Kidney (tissue), 14 donors: ENCODE data around the gene TM4SF18. TPM values are rescaled to one million over a fixed set of nuclear protein-coding genes. Genes with fewer than 3 reads are reported as not detected.

Experiments
- DNase-seq, 5 donors: peaks; one replicate each; pipeline ENCODE4 v3.0.0-alpha.2; 2013 to 2020
- FAIRE-seq: peaks from 2 replicates; lab custom pipeline; 2012; peaks lifted over from hg19 to GRCh38; lab: Jason Lieb, UNC
- H3K27ac ChIP-seq, 2 donors: one replicate each; pipeline ENCODE4 v1.7.0; 2013; ENCODE audit warnings: low read depth in 2 of 2, low read length in 2 of 2, inconsistent platforms in 1 of 2
- H3K27me3 ChIP-seq: one replicate; pipeline ENCODE4 v1.7.1; 2013; ENCODE audit warnings: low read length, inconsistent platforms; ENCODE audit not compliant: control insufficient read depth, insufficient read depth
- H3K36me3 ChIP-seq, 3 donors: one replicate each; pipeline versions ENCODE4 v1.7.0 to v1.7.1; 2013; ENCODE audit warnings: low read length in 3 of 3, control low read depth in 1 of 3, inconsistent platforms in 1 of 3; ENCODE audit not compliant: insufficient read depth in 3 of 3, control insufficient read depth in 2 of 3
- H3K4me1 ChIP-seq, 3 donors: one replicate each; pipeline versions ENCODE4 v1.7.0 to v1.7.1; 2013; ENCODE audit warnings: low read length in 3 of 3, inconsistent platforms in 1 of 3, low read depth in 1 of 3; ENCODE audit not compliant: control insufficient read depth in 2 of 3, insufficient read depth in 2 of 3
- H3K4me3 ChIP-seq, 3 donors: one replicate each; pipeline versions ENCODE4 v1.7.0 to v1.8.1; 2013; ENCODE audit warnings: low read length in 3 of 3, control low read depth in 1 of 3, inconsistent platforms in 1 of 3
- H3K9ac ChIP-seq, 3 donors: one replicate each; pipeline versions ENCODE4 v1.7.0 to v1.7.1; 2013; ENCODE audit warnings: low read length in 3 of 3, control low read depth in 1 of 3, inconsistent platforms in 1 of 3
- H3K9me3 ChIP-seq, 3 donors: one replicate each; pipeline versions ENCODE4 v1.7.0 to v1.7.1; 2013; ENCODE audit warnings: low read length in 3 of 3, control low read depth in 1 of 3, inconsistent platforms in 1 of 3; ENCODE audit not compliant: control insufficient read depth in 2 of 3, insufficient read depth in 1 of 3
- intact Hi-C: fragments of 100-400 bp; cut with DNase I; formaldehyde crosslinking; loops from one replicate; pipeline ENCODE4 v1.11.1; 2022
- polyA plus RNA-seq: library from polyadenylated mRNA; stranded (reverse); fragments of 350-450 nt; fragmentation: Illumina TruSeq; extraction: RNeasy Lipid Tissue Mini Kit (QIAGEN cat#74804); gene quantifications from one replicate; pipeline ENCODE4 v1.2.3, GENCODE V29; 2014; ENCODE audit warnings: low read depth, low replicate concordance; ENCODE audit not compliant: insufficient read depth
- total RNA-seq: library from RNA; stranded (reverse); fragmentation: NEBNext Ultra II Directional; extraction: Animal tissue kit (Norgen Biotek cat#: 25700); gene quantifications from one replicate; pipeline ENCODE4 v1.2.1, GENCODE V29; 2021
- TF ChIP-seq, protein P1 (sequence below): IDR thresholded peaks from 3 replicates; pipeline ENCODE4 v1.5.1; 2012; ENCODE audit warnings: mild to moderate bottlenecking, moderate library complexity, borderline replicate concordance; ENCODE audit not compliant: insufficient read depth; ENCODE audit errors: extremely low read depth
- donor health status: control.
- donor health status: control.
- donor health status: control.
- donor health status: control.
- donor health status: control.
- donor health status: DM: yes; HTN: yes; CAD: no.
- donor health status: Normal renal cell carcinoma (clear cell type).

The TM4SF18 gene
- total and polyA plus RNA-seq, 2 donors from 2014 or later: 14.2 to 19.7 TPM

DNA sequence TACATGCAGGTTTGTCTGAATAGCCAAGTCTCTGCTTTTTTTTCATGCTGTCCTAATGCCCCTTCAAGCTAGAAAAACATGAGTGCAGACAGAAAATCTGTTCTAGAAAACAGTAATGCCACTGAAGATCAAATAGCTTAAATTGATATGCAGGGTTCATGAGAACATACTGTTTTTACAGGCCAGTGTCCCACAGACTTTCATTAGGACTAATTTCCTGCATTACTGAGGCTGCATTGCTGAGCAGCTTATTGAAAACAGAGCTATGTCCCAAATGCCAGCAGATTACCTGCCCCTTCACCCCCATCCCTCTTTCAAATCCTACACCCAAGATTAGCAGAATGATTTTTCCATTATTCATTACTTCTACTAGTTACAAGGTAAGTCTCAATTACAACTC is 665 bp downstream of the TM4SF18 start:
- no peak for FAIRE-seq
- intact Hi-C loops: no loop called here
- H3K9me3 ChIP-seq: no peaks in the 10 kb centered on the region
- peak overlapping the region; percentile 64 to 84 for H3K27ac ChIP-seq
- no peaks in the 10 kb centered on the region for H3K36me3 ChIP-seq
- H3K4me3 ChIP-seq: peak overlapping the region; percentile 34 to 74 (median 61)
- DNase-seq: peak in 2 of 5 donors; percentile 5 to 8
- H3K27me3 ChIP-seq: no peaks in the 10 kb centered on the region
- peaks cover 0 to 13% (median 0%) of the 10 kb centered on the region in 3 donors for H3K4me1 ChIP-seq
- TF ChIP-seq, protein P1, sequence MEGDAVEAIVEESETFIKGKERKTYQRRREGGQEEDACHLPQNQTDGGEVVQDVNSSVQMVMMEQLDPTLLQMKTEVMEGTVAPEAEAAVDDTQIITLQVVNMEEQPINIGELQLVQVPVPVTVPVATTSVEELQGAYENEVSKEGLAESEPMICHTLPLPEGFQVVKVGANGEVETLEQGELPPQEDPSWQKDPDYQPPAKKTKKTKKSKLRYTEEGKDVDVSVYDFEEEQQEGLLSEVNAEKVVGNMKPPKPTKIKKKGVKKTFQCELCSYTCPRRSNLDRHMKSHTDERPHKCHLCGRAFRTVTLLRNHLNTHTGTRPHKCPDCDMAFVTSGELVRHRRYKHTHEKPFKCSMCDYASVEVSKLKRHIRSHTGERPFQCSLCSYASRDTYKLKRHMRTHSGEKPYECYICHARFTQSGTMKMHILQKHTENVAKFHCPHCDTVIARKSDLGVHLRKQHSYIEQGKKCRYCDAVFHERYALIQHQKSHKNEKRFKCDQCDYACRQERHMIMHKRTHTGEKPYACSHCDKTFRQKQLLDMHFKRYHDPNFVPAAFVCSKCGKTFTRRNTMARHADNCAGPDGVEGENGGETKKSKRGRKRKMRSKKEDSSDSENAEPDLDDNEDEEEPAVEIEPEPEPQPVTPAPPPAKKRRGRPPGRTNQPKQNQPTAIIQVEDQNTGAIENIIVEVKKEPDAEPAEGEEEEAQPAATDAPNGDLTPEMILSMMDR: no peak
- peak overlapping the region; percentile 9 to 81 (median 58) for H3K9ac ChIP-seq

DNA sequence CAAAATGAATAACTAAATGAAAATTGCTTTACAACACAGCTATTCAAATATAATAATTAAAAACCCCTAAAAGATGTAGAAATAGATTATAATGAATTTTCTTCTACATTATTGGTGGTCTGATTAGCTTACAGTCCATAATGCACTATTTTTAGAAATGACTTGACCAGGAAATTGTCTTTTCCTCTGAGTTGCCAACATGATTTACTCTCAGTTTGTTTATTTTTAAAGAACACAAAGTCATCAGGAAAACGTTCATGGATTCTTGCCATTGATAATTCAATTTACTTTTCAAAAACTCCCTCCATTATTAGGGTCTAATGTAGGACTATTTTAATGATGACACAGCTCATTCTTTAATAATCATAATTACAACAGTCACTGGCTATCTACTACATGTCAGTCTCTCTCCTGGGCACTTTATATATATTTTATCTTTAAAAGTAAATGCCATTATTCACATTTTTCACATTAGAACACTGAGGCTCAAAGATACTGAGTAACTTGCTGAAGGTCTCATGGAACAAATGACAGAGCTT is 1.1 kb downstream of the TM4SF18 start:
- Histone ChIP-seq H3K27ac (peak overlapping the region; percentile 64 to 84), H3K9ac (peak overlapping the region in 1 of 3 donors; percentile 81), H3K36me3 (no peaks in the 10 kb centered on the region), H3K9me3 (no peaks in the 10 kb centered on the region), H3K4me1 (peaks cover 0 to 13% (median 0%) of the 10 kb centered on the region in 3 donors), H3K4me3 (peak overlapping the region in 2 of 3 donors; percentile 61 to 74), H3K27me3 (no peaks in the 10 kb centered on the region)
- intact Hi-C loops: no loop called here
- DNase-seq (peak in 1 of 5 donors; percentile 28), FAIRE-seq (peak; percentile 42)
- TF ChIP-seq, protein P1: no peak

DNA sequence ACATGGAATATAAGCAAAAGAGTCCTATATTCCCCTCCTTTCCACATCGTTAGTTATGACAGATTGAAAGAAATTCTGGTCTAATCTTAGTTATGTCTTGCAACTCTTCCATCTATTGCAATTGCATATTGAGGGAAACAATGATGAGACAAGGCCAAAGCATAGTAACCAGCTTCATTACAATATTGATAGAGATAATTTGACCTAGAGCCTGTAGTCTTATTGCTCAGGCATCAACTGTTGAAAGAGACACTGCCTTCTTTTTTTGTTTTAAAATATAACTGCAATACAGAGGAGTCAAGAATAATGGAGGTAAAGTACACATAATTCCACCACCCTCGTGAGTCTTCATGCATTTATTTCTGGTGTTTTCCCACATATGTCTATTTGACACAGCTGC is 2.0 kb downstream of the TM4SF18 start:
- H3K4me3 ChIP-seq: peak overlapping the region in 2 of 3 donors; percentile 6 to 36
- peaks cover 0 to 13% (median 0%) of the 10 kb centered on the region in 3 donors for H3K4me1 ChIP-seq
- TF ChIP-seq, protein P1: no peak
- H3K27ac ChIP-seq: peak overlapping the region in 1 of 2 donors; percentile 25
- H3K27me3 ChIP-seq: no peaks in the 10 kb centered on the region
- DNase-seq (no peak), FAIRE-seq (no peak)
- H3K36me3 ChIP-seq: no peaks in the 10 kb centered on the region
- intact Hi-C loops: no loop called here
- H3K9ac ChIP-seq: peak overlapping the region in 1 of 3 donors; percentile 6
- no peaks in the 10 kb centered on the region for H3K9me3 ChIP-seq
